A549 (cell line): ENCODE measurements around the gene CBFA2T3.

Experiments used
- ELK1 ChIP-seq: fragments of 150-350 bp; IDR thresholded peaks from 2 replicates; pipeline ENCODE4 v1.6.1; 2014; ENCODE audit warnings: low read depth, mild to moderate bottlenecking, low read length
- PBX3 ChIP-seq: IDR thresholded peaks from 2 replicates; pipeline ENCODE4 v1.6.1; 2012
- TP53 ChIP-seq: fragments of 250-450 bp; sonication (Bioruptor Pico); IDR thresholded peaks from 2 replicates; pipeline ENCODE4 v1.5.0; 2021; ENCODE audit warnings: mild to moderate bottlenecking, moderate library complexity
- TF ChIP-seq, protein P1 (sequence below): fragments of >200 bp; sonication (Bioruptor Twin); formaldehyde crosslinking; IDR thresholded peaks from 3 replicates; pipeline ENCODE4 v1.5.1; 2016
- TF ChIP-seq, protein P2 (sequence below): fragments of 200-600 bp; sonication (generic); IDR thresholded peaks from 2 replicates; pipeline ENCODE4 v1.6.1; 2016; ENCODE audit warnings: antibody characterized with exemption, mild to moderate bottlenecking, moderate library complexity
- TF ChIP-seq, protein P3 (sequence below): fragments of 450-650 bp; IDR thresholded peaks from 2 replicates; pipeline ENCODE4 v1.6.1; 2014; ENCODE audit warnings: antibody characterized with exemption

DNA sequence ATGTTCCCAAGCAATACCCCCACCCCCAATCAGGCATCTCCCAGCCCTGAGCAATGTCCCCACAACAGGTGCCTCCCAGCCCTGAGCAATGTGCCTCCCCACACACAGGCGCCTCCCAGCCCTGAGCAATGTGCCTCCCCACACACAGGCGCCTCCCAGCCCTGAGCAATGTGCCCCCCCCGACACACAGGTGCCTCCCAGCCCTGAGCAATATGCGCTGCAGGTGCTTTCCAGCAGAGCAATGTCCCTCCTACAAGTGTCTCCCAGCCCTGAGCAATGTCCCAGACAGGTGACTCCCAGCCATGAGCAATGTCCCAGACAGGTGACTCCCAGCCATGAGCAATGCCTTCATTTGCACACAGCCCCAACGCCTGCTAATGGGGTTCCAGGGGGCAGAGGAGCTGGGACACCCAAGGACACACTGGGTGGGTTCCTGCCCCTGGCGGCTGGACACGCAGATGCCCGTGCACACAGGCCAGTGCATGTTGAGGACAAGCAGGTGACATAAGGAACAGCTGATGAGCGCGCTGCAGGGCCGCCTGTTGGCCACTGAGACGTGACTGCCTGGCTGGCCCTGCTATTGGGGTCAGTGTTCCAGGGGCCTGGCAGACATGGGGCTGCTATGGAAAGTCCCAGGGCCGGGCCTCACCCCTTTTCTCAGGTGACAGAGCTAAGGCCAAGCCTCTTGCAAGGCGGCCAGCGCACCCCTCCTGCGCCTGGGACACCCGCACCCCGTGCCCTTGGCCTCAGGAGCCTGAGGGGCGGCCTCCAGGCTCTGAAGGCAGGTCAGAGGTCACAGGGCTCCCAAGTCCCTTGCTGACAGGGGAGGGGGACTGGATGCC lies 83.7 kb downstream of the CBFA2T3 start:
- TF ChIP-seq TP53 (CRISPR knock-in tag): no peak
- no peak for TF ChIP-seq ELK1
- TF ChIP-seq PBX3: no peak
- TF ChIP-seq, protein P1, sequence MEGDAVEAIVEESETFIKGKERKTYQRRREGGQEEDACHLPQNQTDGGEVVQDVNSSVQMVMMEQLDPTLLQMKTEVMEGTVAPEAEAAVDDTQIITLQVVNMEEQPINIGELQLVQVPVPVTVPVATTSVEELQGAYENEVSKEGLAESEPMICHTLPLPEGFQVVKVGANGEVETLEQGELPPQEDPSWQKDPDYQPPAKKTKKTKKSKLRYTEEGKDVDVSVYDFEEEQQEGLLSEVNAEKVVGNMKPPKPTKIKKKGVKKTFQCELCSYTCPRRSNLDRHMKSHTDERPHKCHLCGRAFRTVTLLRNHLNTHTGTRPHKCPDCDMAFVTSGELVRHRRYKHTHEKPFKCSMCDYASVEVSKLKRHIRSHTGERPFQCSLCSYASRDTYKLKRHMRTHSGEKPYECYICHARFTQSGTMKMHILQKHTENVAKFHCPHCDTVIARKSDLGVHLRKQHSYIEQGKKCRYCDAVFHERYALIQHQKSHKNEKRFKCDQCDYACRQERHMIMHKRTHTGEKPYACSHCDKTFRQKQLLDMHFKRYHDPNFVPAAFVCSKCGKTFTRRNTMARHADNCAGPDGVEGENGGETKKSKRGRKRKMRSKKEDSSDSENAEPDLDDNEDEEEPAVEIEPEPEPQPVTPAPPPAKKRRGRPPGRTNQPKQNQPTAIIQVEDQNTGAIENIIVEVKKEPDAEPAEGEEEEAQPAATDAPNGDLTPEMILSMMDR: no peak
- TF ChIP-seq, protein P2, sequence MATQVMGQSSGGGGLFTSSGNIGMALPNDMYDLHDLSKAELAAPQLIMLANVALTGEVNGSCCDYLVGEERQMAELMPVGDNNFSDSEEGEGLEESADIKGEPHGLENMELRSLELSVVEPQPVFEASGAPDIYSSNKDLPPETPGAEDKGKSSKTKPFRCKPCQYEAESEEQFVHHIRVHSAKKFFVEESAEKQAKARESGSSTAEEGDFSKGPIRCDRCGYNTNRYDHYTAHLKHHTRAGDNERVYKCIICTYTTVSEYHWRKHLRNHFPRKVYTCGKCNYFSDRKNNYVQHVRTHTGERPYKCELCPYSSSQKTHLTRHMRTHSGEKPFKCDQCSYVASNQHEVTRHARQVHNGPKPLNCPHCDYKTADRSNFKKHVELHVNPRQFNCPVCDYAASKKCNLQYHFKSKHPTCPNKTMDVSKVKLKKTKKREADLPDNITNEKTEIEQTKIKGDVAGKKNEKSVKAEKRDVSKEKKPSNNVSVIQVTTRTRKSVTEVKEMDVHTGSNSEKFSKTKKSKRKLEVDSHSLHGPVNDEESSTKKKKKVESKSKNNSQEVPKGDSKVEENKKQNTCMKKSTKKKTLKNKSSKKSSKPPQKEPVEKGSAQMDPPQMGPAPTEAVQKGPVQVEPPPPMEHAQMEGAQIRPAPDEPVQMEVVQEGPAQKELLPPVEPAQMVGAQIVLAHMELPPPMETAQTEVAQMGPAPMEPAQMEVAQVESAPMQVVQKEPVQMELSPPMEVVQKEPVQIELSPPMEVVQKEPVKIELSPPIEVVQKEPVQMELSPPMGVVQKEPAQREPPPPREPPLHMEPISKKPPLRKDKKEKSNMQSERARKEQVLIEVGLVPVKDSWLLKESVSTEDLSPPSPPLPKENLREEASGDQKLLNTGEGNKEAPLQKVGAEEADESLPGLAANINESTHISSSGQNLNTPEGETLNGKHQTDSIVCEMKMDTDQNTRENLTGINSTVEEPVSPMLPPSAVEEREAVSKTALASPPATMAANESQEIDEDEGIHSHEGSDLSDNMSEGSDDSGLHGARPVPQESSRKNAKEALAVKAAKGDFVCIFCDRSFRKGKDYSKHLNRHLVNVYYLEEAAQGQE: no peak
- TF ChIP-seq, protein P3, sequence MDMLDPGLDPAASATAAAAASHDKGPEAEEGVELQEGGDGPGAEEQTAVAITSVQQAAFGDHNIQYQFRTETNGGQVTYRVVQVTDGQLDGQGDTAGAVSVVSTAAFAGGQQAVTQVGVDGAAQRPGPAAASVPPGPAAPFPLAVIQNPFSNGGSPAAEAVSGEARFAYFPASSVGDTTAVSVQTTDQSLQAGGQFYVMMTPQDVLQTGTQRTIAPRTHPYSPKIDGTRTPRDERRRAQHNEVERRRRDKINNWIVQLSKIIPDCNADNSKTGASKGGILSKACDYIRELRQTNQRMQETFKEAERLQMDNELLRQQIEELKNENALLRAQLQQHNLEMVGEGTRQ: no peak
